AG20443 (cell line): Measurements from ENCODE around the gene LAMP1.
"Not testable (repeated sequence)": the region's sequence is repeated elsewhere in the genome, so short reads cannot be mapped to it uniquely, and the experiment has no call there.

Experiments used
- DNase-seq: peaks from one replicate; pipeline ENCODE4 v3.0.0; 2012; ENCODE audit warnings: low spot score, mixed read lengths

LAMP1 gene

DNA sequence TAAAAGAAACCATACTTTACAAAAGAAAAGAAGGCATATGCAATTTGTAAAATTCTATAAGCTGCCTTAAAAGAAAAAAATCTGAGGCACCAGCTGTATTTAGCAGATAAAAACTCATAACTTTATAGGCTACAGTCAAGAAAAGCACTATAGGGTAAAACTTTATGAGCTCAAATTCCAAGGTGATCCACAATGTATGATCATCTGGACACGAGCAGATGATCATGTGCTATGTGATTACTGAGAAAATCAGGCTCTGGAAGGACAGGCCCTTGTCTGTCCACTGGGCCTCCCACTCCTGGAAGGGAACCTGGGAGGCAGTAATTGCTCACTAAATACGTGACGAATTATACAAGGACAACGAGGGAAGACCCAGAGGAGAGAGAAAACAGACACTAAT, 59.6 kb downstream of the LAMP1 start:
- DNase-seq, result no peak

DNA sequence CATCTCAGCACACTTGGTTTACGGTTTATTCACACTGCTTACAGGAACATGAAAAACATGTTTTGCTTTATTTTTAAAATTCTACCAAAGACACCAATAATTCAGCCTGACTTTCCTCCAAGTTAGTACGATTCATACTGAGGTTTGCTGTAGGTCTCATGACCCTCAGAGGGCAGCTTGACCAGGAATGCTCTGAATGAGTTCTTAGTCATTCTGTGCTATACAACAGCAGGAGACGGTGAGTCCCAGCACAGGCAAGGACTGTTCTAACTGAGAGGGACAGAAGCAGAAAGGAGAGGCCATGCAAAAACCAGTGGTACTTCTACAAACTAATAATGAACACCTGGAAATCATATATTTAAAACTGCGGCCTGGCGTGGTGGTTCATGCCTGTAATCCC, 60.5 kb downstream of the LAMP1 start:
- DNase-seq, result peak; percentile 67

DNA sequence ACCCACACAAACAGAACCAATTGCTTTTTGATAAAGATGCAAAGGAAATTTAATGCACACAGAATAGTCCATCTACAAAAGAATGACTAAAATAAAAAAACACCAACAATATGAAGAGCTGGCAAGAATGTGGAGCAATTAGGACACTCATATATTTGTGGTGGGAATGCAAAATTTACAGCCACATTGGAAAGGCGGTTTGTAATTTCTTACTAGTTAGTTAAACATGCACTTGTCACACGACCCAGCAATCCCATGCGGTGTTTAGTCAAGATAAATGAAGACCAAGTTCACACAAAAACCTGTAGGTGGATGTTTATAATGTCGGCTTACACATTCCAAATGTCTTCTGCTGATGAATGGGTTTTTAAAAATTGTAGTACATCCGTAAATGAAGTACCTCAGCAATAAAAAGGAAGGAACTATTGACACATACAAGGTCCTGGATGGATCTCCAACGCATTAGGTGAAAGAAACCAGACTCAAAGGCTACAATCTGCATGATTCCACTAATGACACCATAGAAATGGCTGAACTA, 61.7 kb downstream of the LAMP1 start:
- DNase-seq, result no peak

DNA sequence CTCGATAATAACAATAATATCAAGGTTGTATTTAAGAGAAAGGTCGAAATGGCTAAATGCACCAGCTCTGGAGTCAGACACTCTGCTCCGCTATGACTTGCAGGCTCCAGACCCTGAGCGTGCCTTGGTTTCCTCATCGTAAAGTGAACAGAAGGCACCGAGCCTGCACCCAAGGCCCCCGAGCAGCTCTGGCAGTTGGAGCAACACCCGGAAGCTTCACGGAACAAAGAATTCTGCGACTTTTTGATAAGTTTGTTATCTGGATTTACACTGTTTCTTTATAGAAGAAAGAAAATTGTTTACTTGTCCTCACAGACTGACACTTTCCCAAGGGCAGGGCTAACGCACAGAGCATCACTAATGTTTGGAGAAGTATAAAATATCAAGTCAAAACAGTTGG, 62.5 kb downstream of the LAMP1 start:
- DNase-seq, result no peak

DNA sequence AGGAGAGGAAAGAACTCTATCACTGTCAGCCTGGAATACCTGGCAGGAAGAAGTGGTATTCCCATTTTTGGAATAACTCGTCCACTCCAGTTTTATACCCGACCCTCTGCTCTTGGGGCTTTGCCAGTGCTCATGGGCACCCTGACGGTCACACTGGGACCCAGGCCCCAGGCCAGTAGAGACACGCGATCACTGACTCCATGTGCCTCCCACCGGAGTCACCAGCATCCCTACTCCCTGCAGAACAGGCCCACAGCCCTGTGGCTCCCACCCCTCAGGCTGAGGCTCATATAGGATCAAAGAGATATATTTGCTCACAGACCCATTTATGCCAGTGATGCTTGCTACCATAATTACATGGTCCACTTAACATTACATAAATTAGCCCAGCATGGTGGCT, 63.4 kb downstream of the LAMP1 start:
- DNase-seq, result no peak

DNA sequence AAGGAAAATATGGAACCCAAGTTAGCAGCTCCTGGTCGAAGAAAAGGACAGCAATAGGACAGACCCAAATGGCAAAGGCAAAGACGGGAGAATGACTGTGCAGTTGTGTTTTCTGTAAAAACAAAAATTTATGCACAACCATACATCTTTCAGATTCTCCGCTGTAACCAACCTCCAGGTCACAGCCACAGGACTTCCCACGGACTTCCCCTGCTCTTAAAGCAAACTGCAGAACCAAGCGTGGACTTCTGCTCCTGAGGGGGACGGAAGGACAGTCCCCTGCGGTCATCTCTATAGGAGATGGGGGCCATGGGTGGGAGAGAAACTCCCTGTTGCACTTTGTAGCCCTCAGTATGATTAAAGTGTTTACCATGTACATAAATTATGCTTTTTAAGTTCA, 64.4 kb downstream of the LAMP1 start:
- no peak for DNase-seq

DNA sequence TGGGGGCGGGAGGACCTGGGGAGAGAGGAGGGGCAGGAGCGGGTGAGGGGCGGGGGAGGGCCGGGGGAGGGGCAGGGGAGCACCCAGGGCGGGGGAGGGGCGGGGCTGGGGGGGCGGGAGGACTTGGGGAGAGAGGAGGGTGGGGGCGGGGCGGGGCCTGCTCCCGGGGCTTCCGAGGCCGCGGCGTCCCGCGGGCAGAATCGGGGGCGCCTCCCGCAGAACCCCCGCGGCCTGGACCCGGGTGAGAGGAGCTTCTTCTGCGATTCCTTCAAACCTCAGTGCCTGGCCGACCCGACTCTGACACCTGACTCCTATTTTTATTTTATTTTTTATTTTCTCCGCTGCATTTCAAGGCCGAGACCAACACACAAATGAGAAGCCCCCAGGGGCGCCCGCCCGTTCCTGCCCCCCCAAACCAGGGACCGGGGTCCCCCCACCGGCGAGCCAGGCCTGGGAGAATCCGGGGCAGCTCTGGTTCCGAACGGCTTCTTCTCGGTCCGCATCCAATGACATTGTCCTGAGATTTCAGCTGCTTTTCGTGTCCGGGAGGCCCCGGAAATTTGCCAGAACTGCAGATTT, 67.4 kb downstream of the LAMP1 start:
- DNase-seq, result peak; percentile 60

DNA sequence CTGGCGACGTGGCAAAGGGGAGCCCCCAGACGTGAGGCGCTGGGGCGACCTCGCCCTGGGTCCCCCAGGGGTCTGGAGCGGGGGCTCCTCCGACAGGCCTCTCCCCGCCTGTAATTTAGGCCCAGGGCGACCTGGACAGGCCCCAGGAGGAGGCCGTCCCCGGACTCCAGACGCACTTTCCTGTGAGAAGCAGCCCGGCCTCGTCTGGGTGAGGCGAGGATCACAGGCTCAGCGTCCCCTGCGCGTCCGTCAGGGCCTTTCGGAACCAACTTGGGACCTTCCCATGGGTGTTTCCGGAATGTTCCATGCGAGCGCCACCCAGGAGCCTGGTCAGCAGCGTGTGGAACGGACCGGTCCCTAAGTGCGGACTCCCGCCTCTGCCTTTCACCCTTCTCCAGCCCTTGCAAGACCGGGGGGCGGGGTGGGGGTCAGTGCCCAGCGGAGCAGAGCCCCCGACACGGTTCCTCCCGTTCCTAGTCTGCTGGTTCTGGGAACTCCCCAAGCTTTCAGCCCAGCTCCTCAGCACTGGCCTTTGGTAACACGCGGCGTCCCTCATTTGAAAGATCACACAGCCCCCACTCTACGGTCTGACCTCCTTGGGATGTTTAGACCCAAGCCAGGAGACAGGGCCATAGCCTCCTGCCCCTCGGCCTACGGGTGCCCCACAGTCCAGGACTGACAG, 68.0 kb downstream of the LAMP1 start:
- DNase-seq, result peak; percentile 44

DNA sequence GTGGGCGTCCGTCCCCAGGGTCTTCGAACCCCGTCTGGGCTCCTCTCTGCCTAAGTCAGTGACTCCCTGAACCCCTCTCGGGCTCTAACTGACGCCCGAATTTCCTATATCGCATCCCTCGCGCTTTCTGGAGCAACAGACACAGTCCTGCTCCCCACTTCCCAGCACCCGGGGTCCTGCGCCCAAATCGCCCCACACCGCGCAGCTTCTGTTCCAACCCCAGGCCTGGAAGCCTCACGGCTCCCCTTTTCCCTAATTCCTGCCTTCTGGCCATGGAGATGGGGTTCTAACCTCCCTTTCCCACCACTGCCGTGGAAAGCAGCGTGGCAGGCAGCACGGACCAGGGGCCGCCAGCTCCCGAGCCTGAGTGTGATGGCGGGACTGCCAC, 68.5 kb downstream of the LAMP1 start:
- DNase-seq, result no peak

DNA sequence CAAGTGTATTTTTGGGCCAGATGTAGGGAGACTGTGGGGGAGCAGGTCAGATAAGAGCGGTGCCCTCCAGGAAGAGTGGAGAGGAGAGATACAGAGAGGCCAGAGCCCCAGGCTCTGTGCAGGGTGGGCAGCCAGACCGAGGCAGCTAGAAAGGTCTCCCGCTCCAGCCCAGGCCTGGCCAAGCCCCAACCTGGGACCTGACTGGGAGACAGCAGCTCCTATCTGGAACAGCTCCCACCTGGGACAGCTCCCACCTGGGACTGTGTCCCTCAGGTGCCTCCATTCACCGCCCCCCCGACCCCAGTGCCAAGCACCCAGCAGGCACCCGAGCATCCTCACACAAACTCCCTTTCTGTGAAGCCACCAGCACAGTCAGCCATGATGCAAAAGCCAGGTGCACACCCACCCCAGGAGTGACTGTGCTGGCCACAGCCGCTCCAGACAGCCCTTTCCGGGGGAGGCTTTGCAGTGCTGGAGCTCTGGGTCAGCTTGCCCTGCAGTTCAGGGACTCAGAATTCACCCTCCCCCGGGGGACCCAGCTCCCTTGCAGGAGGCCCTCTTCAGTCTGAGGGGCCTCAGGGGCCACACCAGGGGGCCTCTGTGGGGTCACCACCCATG, 69.0 kb downstream of the LAMP1 start:
- no peak for DNase-seq

DNA sequence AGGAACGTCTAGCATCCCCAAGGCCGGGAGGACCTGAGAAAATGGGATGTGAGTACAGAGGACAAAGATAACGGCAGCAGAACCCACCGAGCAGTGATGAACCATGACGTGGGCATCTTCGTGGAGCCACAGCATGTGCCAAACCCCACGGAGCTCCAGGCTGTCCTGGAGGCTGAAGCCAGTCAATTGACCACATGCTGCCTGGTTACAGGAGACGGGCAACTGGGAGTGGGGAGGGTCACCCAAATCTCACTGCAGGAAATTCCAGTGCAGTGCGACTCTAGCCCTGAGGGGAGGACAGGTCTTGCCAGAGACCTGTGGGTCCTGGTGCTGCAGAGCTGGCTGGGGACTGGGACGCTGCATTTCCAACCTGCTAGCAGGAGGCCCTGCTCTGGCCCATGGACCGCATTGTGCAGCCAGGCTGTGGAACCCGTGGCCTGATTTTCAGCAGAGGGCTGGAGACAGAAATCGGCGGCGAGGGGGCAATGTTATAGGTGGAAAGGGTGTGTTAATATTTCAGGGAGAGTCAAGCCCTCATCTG, 70.1 kb downstream of the LAMP1 start:
- no peak for DNase-seq

DNA sequence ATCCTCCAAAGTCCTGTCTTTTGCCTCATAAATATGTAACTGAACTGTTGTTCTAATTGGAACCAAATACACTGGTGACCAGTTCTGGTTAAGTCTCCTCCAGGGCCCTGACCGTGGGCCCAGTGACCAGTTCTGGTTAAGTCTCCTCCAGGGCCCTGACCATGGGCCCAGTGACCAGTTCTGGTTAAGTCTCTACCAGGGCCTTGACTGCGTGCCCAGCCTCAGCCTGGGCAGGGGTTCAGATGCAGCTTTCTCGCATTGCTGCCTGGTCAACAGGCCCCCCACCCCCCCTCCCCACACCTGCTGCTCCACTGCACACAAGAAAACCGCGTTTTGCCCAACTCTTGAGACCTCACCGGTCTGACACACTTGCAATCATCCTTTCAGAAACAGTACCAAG, 70.7 kb downstream of the LAMP1 start:
- no peak for DNase-seq

DNA sequence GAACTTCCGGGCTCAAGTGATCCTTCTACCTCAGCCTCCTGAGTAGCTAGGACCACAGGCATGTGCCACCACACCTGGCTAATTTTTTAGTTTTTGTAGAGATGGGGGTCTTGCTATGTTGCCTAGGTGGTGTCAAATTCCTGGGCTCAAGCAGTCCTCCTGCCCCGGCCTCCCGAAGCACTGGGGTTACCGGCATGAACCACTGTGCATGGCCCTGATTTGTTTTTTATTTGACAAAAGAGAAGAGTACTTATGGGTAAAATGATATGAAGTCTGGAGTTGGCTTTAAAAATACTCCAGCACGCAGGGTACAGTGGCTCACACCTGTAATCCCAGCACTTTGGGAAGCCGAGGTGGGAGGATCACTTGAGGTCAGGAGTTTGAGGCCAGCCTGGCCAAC, 71.3 kb downstream of the LAMP1 start:
- not testable (repeated sequence) for DNase-seq

DNA sequence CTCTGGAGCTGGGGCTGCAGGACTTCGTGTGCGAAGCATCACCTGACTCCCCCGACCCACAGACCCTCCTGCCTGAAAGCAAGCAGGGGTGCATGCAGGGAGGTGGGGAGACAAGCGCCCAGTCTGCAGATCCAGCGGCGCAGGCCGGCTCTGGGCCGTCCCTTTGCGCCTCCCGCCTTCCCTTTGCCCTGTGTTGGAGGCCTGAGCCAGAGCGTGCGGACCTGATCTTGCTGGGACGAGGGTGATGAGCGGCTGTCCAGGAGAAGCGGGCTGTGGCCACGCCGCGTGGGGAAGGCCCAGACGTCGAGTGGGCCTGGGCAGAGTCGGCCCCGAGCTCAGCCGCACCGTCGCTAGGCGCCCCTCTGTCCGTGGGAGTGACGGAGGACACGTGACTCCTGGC, 72.2 kb downstream of the LAMP1 start:
- DNase-seq, result no peak

DNA sequence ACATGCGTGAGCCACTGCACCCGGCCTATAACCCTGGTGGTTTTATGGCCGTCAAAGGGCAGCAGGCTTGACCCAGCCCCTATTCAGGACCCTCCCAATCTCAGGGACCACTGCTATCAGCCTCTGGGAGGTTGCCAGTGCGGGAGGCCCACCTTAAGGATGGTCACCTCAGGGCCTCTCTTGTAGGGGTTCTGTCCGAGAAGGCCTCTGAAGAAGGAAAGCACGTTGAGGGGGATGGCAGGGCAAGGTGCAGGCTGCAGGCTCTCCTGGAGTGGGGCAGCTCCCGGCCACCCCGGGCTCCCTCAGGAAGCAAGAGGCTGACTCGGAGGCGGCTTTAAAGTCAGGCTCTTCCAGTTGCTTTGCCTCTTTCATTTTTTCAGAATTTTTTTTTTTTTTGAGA, 72.8 kb downstream of the LAMP1 start:
- peak; percentile 4 for DNase-seq

DNA sequence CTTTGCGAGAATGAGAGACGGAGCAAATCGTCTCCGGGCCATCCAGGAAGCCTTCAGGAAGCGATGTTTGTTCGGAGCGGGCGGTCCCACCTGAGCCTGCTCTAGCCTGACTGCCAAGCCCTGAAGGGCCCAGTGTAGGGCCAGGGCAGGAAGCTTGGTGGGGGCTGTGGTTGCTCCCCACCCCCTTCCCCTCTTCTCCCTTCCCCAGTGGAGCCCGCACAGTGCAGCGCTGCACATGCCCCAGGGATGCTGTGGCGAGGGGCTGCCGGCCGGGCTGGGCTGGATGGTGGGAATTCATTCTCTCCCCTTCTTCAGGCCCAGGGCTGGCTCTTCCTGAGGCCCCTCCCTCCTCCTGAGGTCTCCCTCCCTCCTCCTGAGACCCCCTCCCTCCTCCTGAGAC, 74.0 kb downstream of the LAMP1 start:
- peak; percentile 4 for DNase-seq

DNA sequence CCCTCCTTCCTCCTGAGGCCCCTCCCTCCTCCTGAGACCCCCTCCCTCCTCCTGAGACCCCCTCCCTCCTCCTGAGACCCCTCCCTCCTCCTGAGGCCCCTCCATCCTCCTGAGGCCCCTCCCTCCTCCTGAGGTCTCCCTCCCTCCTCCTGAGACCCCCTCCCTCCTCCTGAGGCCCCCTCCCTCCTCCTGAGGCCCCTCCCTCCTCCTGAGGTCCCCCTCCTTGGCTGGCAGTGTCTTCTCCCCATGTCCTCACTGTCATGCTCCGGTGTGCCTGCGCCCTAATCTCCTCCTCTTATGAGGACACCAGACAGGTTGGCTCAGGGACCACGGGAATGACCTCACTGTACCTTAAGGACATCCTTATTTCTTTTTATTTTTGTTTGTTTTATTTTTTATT, 74.7 kb downstream of the LAMP1 start:
- DNase-seq, result peak; percentile 6
